Middle frontal gyrus (tissue), 1 donor: ENCODE data around the gene LHX2.
A peak's percentile ranks its signal among the peaks of the same experiment; 100 is the strongest.

Experiments used
- DNase-seq: peaks from one replicate; pipeline ENCODE4 v3.0.0-alpha.2; 2015; ENCODE audit warnings: low spot score; ENCODE audit errors: extremely low spot score

LHX2 gene

DNA sequence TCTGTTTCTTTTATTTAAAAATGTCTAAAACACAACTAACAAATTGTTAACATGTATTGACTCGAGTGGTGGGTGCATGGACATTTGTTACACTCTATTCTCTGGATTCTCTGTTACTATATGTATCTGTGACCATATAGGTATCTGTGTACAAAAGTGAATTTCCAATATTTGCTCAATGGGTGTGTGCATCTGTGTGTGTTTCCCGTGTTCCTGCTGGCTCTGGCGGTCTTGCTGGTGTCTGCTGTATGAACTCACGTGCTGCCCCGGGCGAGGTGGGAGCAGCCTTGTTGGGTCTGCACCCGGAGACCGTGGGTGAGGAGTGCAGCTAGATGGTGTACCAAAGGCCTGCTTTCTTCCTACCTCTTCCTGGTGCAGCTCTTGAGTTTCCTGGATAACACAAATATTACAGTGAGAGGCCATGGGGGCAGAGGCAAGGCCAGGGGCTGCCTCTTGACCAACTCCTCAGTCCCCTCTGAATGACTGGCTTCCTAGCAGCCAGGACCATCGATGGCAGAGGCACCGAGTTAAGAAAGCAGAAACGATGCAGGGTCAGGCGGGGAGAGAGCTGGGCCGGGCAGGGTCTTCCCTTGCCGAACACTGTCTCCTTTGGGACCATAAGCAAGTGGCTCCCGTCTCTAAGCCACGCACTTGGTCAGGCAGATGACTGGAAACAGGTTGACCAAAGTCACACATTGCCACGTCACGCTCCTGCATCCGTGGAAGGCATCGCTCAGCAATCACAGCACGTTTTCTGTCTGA lies 49.5 kb downstream of the LHX2 start:
- no peak for DNase-seq

DNA sequence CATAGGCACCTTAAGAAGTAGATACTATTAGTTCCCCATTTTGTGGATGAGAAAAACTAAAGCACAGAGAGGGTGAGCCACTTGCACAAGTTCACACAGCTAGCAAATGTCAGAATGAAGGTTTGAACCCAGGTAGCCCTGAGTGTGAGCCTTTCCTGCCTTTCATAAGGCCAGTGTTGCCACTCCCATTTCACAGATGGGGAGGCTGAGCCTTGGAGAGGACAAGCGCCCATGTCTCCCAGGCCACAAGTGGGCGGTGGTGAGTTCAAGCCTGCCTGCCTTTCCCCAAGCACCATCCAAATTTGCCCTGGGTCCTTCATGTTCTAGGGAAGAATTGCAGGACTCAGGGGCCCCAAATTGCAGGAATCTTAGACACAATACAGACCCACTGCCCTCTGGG lies 50.6 kb downstream of the LHX2 start:
- DNase-seq: no peak

GRCh38 chr9:124066783-124067577 lies 55.4 kb downstream of the LHX2 start:
- DNase-seq: no peak

DNA sequence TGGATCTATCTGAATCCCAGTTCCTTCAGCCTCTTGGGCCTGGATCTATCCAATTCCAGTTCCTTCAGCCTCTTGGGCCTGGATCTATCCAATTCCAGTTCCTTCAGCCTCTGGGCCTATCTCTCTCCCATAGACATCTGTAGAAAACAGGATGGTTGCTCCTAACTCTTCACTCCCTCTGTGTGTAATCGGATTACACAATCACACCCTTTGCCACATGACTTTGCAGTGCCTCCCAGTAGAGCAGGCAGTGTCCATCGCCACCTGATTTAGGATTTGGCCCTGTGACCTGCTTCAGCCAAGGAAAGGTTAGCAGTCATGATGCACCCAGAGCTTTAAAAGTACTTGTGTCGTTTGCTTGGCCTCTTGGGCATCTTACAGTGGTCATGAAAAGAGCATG lies 56.7 kb downstream of the LHX2 start:
- DNase-seq: no peak

DNA sequence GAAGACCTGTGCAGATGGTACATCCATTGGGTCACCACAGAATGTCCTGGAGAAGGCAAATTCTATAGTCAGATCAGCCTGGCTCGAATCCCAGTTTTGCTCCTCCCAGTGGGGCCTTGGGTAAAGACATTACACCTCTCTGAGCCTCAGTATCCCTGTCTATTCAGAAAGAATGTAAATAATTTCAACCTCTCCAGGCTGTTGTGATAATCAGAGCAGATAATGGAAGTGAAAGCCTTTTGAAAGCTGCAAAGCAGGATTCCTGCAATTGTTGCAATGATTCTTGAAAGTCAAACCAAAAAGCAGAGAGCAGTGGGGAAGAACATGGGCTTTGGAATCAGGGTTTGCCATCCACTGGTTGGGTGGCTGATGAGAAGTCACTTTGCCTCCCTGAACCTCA lies 63.2 kb downstream of the LHX2 start:
- no peak for DNase-seq

DNA sequence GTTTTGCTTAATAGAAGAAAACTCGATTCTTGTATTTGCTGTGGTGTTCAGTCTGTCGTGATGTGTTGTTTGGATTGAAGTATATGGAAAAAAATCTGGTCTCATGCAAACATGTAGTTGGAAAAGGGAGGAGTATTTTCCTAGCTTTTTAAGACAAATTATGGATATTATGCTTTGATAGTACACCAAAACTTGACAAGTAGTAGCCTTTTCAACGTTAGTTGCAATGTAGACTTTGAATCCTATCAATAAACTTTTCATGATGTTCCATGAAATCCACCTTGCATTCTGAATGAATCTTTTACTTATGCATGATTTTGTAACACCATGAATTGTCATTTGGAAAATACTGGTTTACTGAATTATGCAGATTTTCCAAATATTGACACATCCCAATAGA lies 64.2 kb downstream of the LHX2 start:
- no peak for DNase-seq

DNA sequence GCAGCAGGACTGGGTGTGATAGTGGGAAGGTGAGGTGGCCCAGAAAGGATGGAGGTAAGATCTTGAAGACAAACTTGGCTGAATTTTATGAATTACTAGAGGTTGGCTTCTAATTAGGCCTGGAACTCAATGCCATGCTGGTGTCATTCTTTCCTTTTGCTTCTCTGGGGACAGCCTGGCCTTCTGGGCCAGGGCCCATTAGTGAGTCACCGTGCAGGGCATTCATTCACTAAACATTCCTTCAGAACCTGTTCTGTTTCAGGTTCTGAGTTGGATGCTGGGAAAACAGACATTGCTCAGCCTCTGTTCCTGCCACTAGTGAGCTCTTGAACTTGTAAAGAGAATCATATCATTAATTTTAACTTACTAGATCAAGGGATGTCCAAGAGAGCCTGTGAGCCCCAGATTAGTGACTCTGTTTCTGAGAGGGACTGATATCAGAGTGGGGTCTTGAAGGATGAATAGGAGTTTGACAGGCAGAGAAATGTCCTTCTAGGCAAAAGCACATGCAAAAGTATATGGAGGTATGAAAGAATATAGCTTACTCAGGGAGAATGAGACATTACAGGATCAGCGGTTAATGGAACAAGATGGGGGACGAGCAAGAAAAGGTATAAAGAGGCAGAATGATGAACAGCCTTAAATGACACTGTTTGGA lies 66.5 kb downstream of the LHX2 start:
- DNase-seq: no peak

GRCh38 chr9:124078641-124079040 lies 67.1 kb downstream of the LHX2 start:
- no peak for DNase-seq

DNA sequence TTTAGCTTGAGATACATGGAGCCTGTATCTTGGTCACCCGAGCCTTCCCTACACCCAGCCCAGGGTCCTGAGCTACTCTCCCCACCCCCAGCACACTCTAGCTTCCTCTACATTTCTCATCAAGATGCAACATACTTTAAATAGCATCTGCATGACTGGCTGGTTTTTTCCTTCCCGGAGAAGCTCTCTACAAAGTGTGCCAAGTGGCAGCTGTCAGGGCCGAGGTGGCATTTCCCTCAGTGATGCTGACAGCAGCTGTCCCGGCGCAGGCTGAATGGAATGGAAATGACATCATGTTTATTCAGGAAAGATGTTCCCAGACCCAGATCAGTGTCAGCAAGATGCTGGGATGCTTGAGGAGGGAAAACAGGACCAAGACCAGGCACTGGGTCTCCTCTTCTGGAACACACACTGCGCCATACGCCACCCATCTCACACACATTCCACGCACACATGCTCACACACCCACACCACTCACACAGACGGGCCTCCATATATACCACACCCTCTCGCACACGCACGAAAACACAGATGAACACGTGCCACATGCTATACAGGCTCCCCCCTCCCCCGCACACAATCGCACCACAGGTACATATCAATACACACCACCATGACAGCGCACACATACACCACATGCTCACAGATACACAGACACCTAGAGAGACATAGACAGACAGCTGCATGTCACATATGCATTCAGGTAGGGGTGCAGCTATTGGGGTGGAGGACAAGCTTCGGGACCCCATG lies 67.8 kb downstream of the LHX2 start:
- peak; percentile 24 for DNase-seq

- DNase-seq: no peak
Observed at GRCh38 chr9:124082622-124083021, 71.1 kb downstream of the LHX2 start.
